Stimulated activated CD4-positive, alpha-beta T cell treated with anti-CD3 and anti-CD28 coated beads, Interleukin-1b, Interleukin-23, amount 100 ng/mL, for 1 hour (primary cell): ENCODE results near the gene FHIT.
"Not testable (repeated sequence)": the region's sequence is repeated elsewhere in the genome, so short reads cannot be mapped to it uniquely, and the experiment has no call there.

Experiments used
- DNase-seq, 2 donors: peaks; one replicate each; pipeline ENCODE4 v3.0.0-alpha.2; 2020; ENCODE audit warnings: low read depth in 2 of 2

The FHIT gene

GRCh38 chr3:61111825-61112224 is 139.4 kb downstream of the FHIT start:
- no peak for DNase-seq

GRCh38 chr3:61110576-61110975 is 140.7 kb downstream of the FHIT start:
- DNase-seq = no peak

DNA sequence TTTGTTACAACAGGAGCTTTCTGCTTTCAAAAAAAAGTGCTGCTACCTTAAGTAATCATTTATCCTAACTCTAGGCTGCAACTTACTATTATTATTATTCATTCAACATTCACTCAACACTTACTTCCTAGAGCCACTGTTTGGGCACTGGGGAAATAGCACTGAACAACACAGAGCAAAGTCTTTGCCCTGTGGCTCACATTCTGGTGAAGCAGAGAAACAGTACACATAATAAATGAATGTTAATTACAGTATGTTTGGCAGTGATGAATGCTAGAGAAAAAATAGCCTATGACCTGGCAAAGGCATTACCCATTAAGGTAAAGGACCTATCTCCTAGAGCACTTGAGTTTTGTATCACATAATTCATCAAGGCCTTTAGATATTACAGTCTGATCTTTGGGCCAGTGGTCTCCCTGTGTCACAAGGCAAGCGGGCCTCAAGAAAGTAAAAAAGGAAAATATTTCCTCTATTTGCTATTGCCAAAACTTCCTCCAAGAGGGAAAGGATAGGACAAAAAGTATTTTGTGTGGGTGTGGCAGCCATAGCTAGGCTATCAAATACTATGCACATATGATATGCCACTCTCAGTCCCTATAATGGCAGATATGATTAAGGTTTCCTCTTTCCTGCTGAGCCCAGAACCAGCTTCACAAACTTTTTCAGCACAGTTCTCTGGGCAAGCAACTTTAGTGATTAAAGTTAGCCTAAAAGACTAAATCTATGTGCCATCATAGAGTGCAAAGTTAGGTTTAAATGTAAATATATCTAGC is 142.8 kb downstream of the FHIT start:
- no peak for DNase-seq

- DNase-seq = no peak
Measured at GRCh38 chr3:61094608-61095007, 156.6 kb downstream of the FHIT start.

DNA sequence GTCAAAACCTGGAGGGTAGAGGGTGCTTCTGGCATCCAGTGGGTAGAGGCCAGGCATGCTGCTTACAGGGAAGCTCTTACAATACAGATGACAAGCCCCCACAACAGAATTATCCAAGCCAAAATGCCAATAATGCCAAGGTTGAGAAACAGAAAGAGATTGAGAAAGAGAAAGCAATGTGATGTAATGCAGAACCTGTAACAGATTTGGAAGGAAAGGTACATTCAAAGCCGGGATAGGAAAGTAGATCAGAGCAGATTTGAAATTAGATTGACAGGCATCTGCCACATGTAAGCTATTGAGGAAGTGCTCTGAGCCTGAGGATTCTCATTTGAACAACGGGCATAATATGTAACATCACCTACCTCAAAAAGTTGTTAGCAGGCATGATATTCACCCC is 157.9 kb downstream of the FHIT start:
- DNase-seq = no peak

- no peak for DNase-seq
Measured at GRCh38 chr3:61092870-61093269, 158.4 kb downstream of the FHIT start.

DNA sequence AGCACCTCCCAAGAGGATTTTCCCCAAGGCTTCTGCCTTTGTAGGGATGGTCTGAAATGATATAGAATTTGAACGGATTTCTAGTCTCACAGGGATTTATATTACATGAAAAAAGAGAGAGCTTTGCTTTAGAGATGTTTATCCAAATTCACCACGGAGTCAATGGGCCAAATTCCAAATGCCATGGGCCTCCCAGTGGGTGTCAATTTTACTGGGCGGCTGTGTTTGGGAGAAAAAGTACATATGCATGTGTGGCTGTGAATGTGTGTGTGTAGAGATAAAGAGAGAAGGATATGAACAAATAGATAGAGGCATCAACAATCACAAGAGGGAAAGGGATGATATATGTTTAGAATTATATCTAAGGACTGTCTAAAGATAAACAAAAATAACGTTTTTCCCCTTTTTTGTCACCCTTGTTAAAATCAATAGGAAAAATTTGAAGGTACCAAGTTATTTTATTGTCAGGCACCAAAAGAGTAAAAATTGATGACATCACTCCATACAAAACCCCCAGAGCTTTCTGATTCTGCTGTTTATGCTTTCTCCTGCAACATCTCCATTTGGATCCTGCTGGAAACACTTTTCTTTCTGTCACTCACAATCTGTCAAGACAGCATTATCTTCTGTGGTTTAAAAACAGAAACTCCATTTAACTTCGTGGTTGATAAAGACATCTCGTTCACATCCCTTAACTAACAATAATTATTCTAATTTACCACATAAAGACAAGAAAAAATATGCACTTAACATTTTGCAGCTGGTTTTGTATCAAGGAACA is 160.7 kb downstream of the FHIT start:
- DNase-seq = no peak

DNA sequence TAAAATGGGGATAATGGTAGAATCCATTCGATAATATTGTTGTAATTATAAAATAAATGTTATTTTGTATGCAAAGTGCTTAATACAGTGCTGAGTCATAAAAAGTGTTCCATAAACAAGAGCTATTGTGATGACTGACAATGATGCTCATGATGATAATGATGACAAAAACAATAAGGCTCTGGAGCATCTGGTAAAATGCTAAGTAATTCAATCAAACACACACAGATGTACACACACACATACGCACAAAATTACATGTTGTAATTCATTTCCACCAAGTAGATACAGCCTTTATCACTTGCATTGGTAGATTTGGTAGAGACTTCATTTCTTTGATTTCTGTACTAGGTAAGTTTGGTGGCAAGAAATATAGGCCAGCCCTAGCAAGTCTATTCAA is 163.8 kb downstream of the FHIT start:
- DNase-seq = no peak

- DNase-seq = no peak
Measured at GRCh38 chr3:61081554-61081953, 169.7 kb downstream of the FHIT start.

DNA sequence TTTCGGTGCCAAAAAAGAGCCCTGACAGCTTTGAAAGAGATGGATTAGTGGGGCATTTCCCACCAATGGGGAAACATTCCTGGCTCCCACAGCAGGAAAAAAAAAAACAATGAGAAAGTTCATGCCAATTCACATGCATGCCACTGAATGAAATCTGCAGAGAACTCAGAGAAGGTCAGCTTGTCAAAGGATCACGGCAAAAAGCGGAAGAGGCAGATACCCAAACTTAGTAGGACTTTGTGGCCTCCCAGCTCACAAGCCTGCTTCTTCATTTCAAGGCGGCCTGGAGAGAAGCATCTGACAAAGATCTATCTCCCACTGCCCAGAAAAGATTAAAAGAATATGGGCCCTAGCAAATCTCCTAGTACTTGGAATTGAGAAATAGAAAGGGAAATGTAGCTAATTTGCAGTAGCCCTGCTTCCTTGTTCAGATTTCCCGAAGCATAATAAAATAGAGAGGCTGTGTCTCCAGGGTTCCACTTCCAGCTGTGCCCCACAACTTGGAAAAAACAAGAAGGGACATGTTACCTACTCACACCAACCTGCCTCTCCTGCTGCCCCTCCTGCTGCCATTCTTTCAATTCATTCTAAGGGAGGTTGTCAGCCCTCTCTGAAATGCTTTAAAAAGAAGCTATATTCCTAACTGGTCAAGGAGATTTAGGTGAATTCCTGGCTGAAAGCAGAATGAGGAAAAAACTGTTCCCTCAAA is 170.4 kb downstream of the FHIT start:
- no peak for DNase-seq

DNA sequence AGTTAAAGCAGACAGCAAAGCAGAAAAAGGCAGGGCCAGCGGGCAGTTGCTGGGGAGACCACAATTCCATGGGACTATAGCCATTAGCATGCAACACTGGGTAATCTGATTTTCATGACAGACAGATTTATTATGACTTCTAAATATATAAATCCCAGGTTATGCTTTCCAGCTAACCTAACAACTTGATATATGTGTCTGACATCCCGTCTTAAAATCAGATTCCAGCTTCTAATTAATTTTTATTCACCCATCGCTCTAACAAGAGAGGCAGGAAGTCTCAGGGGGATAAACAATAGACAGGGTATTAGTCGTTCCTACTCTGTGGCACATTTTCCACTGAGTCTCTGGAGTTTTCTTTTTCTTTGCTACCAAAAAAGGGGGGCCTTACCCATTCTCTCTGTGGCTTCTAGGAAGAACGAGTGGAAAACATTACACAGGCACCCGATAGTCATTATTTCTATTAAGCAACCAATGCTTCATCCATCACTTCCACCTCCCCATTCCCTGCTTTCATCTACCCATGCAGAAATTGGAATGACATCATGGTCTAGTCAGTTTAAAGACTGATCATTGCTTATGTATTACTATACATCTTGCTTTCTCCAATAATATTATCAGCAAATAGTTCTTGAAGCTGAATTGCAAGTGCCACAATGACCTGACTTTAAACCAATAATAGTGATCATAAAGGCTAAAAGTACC is 173.1 kb downstream of the FHIT start:
- DNase-seq = no peak

- DNase-seq = no peak
Measured at GRCh38 chr3:61077551-61077950, 173.7 kb downstream of the FHIT start.

DNA sequence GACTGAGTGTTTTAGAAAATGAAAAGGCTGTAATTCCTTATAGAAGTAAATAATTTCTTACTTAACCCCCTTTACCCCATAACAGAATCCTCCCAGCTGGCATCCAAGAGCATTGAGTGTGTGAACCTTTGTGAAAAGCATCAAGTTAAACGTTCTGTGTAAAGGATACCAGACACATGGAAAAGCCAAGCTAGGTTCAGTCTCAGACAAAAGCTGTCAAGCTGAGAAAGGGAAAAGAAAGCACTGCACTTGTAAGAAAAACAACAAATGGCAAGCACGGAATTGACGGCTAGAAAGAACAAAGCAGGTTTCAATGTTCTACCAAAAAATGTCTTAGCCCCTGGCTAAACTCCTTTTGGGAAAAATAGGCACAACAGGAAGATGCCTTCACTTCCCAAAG is 176.5 kb downstream of the FHIT start:
- DNase-seq = no peak

DNA sequence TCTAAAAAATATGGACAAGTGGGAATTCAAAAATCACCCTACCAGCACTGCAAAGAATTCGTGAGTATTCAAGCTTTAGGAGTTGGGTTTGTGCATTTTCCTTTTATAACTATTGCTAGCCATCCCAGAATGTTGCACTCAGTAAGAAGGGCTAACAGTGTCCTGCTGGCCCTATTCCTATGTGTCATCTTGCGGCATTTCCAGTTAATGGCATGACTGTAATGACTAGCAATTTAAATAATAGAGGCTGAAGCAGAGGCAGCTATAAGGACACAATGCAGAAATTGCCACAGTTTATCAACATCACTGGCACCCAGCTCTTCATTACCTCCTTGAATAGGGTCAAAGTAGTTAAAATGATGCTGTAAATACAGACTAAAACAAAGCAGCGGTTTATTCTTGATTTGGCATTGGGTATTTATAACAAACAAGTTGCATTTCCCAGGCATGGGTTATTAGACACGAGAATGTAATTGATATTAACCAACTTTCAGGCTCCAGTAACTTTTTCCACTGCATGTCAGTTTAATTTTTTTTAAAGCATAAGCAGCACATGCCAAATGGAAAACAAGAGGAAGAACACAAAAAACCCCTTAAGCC is 177.6 kb downstream of the FHIT start:
- no peak for DNase-seq

- no peak for DNase-seq
Measured at GRCh38 chr3:61068084-61068483, 183.2 kb downstream of the FHIT start.

GRCh38 chr3:61066800-61067199 is 184.5 kb downstream of the FHIT start:
- no peak for DNase-seq

- not testable (repeated sequence) for DNase-seq
Measured at GRCh38 chr3:61066222-61066621, 185.0 kb downstream of the FHIT start.

GRCh38 chr3:61065451-61066011 is 185.7 kb downstream of the FHIT start:
- no peak for DNase-seq

DNA sequence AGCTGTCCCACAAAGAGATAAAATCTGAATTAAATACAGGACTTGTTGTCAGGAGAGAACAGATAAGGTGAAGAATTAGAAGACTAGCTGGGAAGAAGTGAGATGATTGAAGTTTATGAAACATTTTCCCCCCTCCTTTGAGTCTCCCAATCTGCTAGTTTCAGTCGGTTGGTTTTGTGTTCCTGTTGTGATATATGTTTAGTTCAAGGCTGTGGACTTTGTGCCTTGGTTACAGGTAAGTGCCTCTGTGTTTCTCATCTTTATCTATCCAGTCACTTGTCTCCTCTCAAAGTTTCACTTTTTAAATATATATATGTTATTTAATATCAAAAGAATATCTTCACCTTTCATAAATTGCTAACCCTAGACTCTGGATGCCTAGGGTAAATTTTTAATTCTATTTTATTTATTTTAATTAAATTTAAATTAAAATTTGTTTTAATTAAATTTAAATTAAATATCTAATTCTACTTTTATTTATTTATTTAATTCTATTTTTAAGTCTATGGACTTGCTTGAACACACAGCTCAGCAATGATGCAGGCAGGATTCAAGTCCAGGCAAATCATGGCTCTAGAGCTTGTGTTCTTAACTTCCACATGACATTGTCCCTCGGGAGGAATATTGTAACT is 190.0 kb downstream of the FHIT start:
- no peak for DNase-seq

DNA sequence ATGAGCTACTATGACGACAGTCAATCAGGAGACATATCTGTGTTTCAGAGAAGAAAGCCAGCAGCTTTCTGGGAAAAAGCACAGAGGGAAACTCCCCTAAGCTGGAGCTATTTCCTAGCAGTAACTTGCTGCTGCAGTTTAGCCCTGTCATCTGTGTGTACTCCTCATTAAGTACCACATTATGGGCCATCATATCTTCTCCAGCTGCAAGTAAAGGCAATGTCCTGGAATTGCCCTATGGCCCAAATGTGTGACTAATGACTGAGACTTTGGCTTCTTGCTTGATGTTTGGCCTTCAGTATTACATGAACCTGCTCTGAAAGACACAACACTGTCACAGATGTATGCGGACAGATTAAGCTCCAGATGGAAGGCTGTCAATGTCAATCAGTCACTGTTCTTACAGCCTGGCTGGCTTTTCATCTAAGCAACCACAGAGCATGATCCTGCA is 190.8 kb downstream of the FHIT start:
- no peak for DNase-seq

DNA sequence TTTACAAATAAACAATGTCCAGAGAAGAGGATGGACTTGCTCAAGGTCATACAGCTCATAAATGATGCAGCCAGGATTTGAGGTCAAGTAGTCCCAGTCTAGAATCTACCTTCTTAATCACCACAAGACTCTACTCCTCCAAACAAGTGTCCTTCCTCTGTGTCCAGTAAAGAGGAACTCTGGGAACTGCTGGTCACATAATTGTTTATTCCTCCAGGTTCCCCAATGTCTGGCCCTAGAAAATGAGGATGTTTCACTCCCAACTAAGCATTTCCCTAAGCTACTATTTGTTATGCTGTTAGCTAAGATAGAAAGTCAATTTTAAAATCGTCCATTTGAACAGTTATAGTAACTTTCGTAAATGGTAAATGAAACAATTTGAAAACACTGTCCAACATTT is 192.4 kb downstream of the FHIT start:
- no peak for DNase-seq
